Activated B cell treated with CpG ODN at 0.5 μM for 24 hours (primary cell): ENCODE data around the gene RGS7. TPM values are rescaled to one million over a fixed set of nuclear protein-coding genes. Genes with fewer than 3 reads are reported as not detected.

ENCODE experiments used
- ATAC-seq: fragments of 200-7000 bp; cut with Tn5 transposase; one replicate; pipeline ENCODE4 v1.10.0; 2021; ENCODE audit warnings: low read depth, mild to moderate bottlenecking, moderate library complexity
- CTCF ChIA-PET: fragments of 350-600 bp; sonication (Branson Sonifier 250); formaldehyde crosslinking; loops from one replicate; lab custom pipeline; 2021; ENCODE audit warnings: antibody characterized with exemption; lab: Charles Lee
- POLR2A ChIA-PET: fragments of 350-600 bp; sonication (Branson Sonifier 250); formaldehyde crosslinking; loops from one replicate; lab custom pipeline; 2021; ENCODE audit warnings: antibody characterized with exemption; lab: Charles Lee
- DNase-seq: peaks from one replicate; pipeline ENCODE4 v3.0.0; 2022
- H3K27ac Mint-ChIP-seq: one replicate; pipeline ENCODE4 v1.8.0; 2020; ENCODE audit warnings: mixed read lengths
- H3K27me3 Mint-ChIP-seq: one replicate; pipeline ENCODE4 v1.8.0; 2021; ENCODE audit warnings: mixed read lengths
- H3K36me3 Mint-ChIP-seq: one replicate; pipeline ENCODE4 v1.8.0; 2021; ENCODE audit warnings: low read depth, mixed read lengths
- H3K4me1 Mint-ChIP-seq: one replicate; pipeline ENCODE4 v1.8.0; 2021; ENCODE audit warnings: mixed read lengths
- H3K4me3 Mint-ChIP-seq: one replicate; pipeline ENCODE4 v1.8.0; 2020; ENCODE audit warnings: mild to moderate bottlenecking, mixed read lengths
- H3K9me3 Mint-ChIP-seq: one replicate; pipeline ENCODE4 v1.8.0; 2020; ENCODE audit warnings: mixed read lengths
- CTCF ChIP-seq: fragments of 200-600 bp; IDR thresholded peaks from one replicate; pipeline ENCODE4 v1.8.0; 2022; ENCODE audit warnings: antibody characterized with exemption, mild to moderate bottlenecking
- intact Hi-C: fragments of 100-400 bp; cut with micrococcal nuclease; formaldehyde crosslinking; loops from one replicate; pipeline ENCODE4 v1.15.1; 2024
- total RNA-seq: library from RNA; stranded (reverse); gene quantifications from 2 replicates; pipeline ENCODE4 v1.2.3, GENCODE V29; 2022

RGS7 gene
- total RNA-seq, result 0.39 and 0.49 TPM in 2 replicates

DNA sequence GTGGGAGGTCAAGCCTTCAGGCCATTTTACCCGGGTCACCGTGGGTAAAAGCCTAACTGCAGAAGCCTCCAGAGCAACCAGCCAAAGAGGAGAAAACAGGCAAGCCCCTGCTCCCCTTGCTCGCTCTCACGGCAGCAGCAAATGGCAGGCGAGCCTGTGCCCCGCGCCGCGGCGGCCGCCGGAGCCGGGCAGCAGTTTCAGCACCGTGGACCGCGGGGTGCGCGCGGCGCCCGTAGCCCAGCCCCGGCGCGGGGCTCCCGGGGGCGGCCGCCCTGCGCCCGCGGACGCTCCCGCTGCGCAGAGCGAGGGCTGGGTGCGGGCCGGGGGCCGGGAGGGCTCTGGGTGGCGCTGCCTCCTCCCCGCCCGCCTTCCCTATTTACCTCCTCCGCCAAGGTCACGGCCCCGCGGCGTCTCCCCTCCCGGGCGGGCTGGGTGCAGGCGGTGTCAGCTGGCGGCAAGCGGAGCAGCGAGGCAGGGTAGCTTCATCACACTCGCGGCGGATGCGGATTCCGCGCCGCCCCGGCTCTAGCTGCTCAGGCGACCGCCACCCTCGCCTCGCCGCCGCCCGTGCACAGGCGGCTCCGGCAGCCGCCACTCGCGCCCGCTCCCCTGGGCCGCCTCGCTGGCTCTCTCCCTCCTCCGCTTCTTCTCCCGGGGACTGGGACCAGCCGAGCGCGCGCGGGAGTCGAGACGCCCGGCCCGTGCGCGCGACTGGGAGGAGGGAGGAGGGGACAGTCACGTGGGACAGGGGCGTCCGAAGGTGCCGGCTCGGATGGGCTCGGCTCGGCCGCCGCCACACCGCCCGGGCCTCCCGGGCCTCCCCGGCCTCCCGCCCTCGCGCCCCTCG is at the start of gene RGS7:
TSS of gene RGS7 (minus strand) at position 687 of the 847 bp plus-strand sequence.
- ChIA-PET POLR2A (interaction anchor here (1.1 kb wide), 1 partner anchor 27 kb away, joined by 3 read pairs; no protein-coding TSS in a partner anchor), CTCF (no interaction called here)
- peaks cover 12% of the 10 kb centered on the region for H3K4me1 Mint-ChIP-seq
- no peaks in the 10 kb centered on the region for H3K36me3 Mint-ChIP-seq
- ATAC-seq (peak; percentile 66), DNase-seq (peak; percentile 33)
- intact Hi-C loops, result loop anchor here (5.0 kb wide), 1 partner anchor 39 kb away; no protein-coding TSS in a partner anchor
- H3K4me3 Mint-ChIP-seq, result peak within 1 kb of the TSS; percentile 83
- no peak for TF ChIP-seq CTCF
- H3K27me3 Mint-ChIP-seq, result peaks cover 36% of the 10 kb centered on the region
- no peaks in the 10 kb centered on the region for H3K9me3 Mint-ChIP-seq
- H3K27ac Mint-ChIP-seq, result no peak within 1 kb of the TSS

DNA sequence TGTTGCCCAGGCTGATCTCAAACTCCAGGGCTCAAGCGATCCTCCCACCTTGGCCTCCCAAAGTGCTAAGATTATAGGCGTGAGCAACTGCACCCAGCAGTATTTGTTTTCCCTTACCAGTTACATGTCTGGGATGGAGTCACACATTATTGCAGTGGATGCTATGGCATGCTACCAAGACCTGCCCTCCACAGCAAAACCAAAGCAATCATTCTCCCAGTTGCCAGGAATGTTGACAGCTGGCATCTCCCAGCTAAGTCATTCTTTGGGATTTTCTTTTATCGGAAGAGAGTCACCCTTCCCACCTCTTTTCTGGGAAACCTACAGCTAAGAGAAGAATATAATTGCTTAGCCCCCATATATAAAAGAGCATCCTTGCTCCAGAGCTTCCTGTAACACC is 49.4 kb upstream of the RGS7 start:
- DNase-seq, result no peak
- no peak for ATAC-seq
- no peaks in the 10 kb centered on the region for H3K4me1 Mint-ChIP-seq
- intact Hi-C loops, result loop anchor here (5.0 kb wide), 1 partner anchor 94 kb away; no protein-coding TSS in a partner anchor
- H3K4me3 Mint-ChIP-seq, result no peak overlapping the region
- no peak for TF ChIP-seq CTCF
- POLR2A ChIA-PET, result no interaction called here
- no peaks in the 10 kb centered on the region for H3K9me3 Mint-ChIP-seq
- no peak overlapping the region for H3K27ac Mint-ChIP-seq
- H3K36me3 Mint-ChIP-seq, result no peaks in the 10 kb centered on the region
- CTCF ChIA-PET, result interaction anchor here (1.5 kb wide), 1 partner anchor 518 kb away, joined by 6 read pairs; no protein-coding TSS in a partner anchor
- peaks cover 4% of the 10 kb centered on the region for H3K27me3 Mint-ChIP-seq

DNA sequence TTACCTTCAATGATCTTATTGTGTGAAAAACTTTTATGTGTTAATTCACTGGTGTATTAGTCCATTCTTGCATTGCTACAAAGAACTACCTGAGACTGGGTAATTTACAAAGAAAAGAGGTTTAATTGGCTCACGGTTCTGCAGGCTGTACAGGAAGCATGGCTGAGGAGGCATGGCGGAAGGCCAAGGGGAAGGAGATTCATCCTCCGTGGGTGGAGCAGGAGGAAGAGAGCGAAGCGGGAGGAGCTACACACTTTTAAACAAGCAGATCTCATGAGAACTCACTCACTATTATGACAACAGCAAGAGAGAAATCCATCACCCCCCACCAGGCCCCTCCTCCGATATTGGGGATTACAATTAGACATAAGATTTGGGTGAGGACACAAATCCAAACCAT is 44.2 kb upstream of the RGS7 start:
- H3K4me1 Mint-ChIP-seq, result no peaks in the 10 kb centered on the region
- CTCF ChIA-PET, result no interaction called here
- POLR2A ChIA-PET, result no interaction called here
- intact Hi-C loops, result no loop called here
- no peak overlapping the region for H3K27ac Mint-ChIP-seq
- no peak for TF ChIP-seq CTCF
- no peak for DNase-seq
- no peaks in the 10 kb centered on the region for H3K36me3 Mint-ChIP-seq
- H3K27me3 Mint-ChIP-seq, result peaks cover 3% of the 10 kb centered on the region
- H3K9me3 Mint-ChIP-seq, result peaks cover 2% of the 10 kb centered on the region
- no peak overlapping the region for H3K4me3 Mint-ChIP-seq
- no peak for ATAC-seq

DNA sequence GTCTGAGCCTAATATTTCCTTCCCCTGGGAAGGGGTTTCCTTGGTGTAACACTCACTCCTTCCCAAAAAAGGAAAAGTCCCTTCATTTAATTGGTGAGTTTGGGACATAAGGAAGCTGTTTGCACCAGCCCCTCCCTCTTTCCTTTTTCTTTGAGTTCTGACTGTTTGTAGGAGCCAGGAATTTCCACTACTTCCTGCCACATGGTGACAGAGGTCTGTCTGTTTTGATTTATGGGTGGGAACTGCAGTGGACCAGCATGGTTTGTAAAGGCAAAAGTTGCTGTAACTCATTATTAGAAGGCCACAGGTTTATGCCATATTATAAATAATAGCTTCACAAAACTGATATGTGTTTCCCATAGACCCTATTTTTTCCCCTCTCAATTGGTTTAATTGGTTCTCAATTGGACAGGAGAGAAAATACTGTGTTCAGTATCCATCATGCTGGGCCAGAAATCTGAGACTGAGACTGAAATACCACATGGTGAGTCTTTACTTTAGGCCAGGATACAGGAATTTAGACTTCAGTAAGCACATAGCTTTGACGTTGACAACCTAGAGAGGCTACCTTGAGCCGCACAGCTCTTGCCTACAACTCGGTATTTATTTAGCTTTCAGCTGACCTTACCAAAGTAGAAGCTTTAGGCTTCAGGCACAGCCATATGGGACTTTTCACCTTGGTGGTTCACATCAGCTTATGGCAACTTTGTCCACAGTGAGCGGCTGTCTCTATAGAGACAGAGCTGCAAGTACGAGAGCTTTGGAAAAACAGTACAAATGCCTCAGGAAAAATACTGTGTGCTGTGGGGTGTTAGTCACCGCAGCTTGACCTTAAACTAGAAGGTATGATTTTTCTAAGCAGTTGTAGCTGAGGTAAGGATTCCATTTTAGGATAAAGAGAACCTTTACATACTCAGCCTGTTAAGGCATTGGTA is 40.0 kb upstream of the RGS7 start:
- intact Hi-C loops, result no loop called here
- no peak for ATAC-seq
- no peak for TF ChIP-seq CTCF
- H3K27me3 Mint-ChIP-seq, result peaks cover 3% of the 10 kb centered on the region
- no peaks in the 10 kb centered on the region for H3K4me1 Mint-ChIP-seq
- no peak overlapping the region for H3K27ac Mint-ChIP-seq
- H3K9me3 Mint-ChIP-seq, result peaks cover 2% of the 10 kb centered on the region
- POLR2A ChIA-PET, result no interaction called here
- H3K36me3 Mint-ChIP-seq, result no peaks in the 10 kb centered on the region
- CTCF ChIA-PET, result interaction anchor here (1.3 kb wide), 1 partner anchor 11 kb away, joined by 5 read pairs; no protein-coding TSS in a partner anchor
- no peak for DNase-seq
- H3K4me3 Mint-ChIP-seq, result no peak overlapping the region
